Measurements from ENCODE around the gene PCP4L1. TPM values are rescaled to one million over a fixed set of nuclear protein-coding genes. Genes with fewer than 3 reads are reported as not detected.

Gene PCP4L1
- total RNA-seq, 4 donors from 2014 or later, result 6.9 to 52.7 (median 9.6) TPM

GRCh38 chr1:161266836-161267235 is 8.3 kb downstream of the PCP4L1 start:
- Histone ChIP-seq H3K36me3 (no peaks in the 10 kb centered on the region), H3K9me3 (no peaks in the 10 kb centered on the region), H3K4me3 (no peak overlapping the region), H3K27ac (no peak overlapping the region), H3K27me3 (no peaks in the 10 kb centered on the region), H3K4me1 (peaks cover 0 to 13% (median 0%) of the 10 kb centered on the region in 3 donors)
- TF ChIP-seq CTCF (IDR thresholded peaks at IDR 0.05), result no peak
- TF ChIP-seq POLR2A (IDR thresholded peaks at IDR 0.05), result no peak
- DNase-seq, result no peak
- intact Hi-C loops (cut with DNase I), result no loop called here
- 76 to 82% methylated on average over 2 of the region's 2 CpGs for WGBS, 2 donors

GRCh38 chr1:161267321-161267720 is 8.8 kb downstream of the PCP4L1 start:
- TF ChIP-seq POLR2A (IDR thresholded peaks at IDR 0.05), result no peak
- no peak for TF ChIP-seq CTCF (IDR thresholded peaks at IDR 0.05)
- no peak overlapping the region for H3K27ac ChIP-seq
- DNase-seq, result no peak
- WGBS, 2 donors, result 55 to 72% methylated on average over 3 of the region's 3 CpGs
- peaks cover 0 to 10% (median 0%) of the 10 kb centered on the region in 3 donors for H3K4me1 ChIP-seq
- intact Hi-C loops (cut with DNase I), result no loop called here
- H3K36me3 ChIP-seq, result no peaks in the 10 kb centered on the region
- H3K27me3 ChIP-seq, result no peaks in the 10 kb centered on the region
- no peaks in the 10 kb centered on the region for H3K9me3 ChIP-seq
- H3K4me3 ChIP-seq, result no peak overlapping the region

- TF ChIP-seq CTCF (IDR thresholded peaks at IDR 0.05) (no peak), POLR2A (IDR thresholded peaks at IDR 0.05) (no peak)
- Histone ChIP-seq H3K4me3 (no peak overlapping the region), H3K9me3 (no peaks in the 10 kb centered on the region), H3K27ac (no peak overlapping the region), H3K36me3 (no peaks in the 10 kb centered on the region), H3K4me1 (no peaks in the 10 kb centered on the region), H3K27me3 (no peaks in the 10 kb centered on the region)
- intact Hi-C loops (cut with DNase I), result no loop called here
- 50 to 61% methylated on average over 2 to 3 of the region's 3 CpGs for WGBS, 2 donors
- DNase-seq, result no peak
Measured at GRCh38 chr1:161273402-161273801, 14.9 kb downstream of the PCP4L1 start.

GRCh38 chr1:161274874-161275273 is 16.3 kb downstream of the PCP4L1 start:
- intact Hi-C loops (cut with DNase I), result no loop called here
- H3K4me1 ChIP-seq, result no peaks in the 10 kb centered on the region
- no peaks in the 10 kb centered on the region for H3K9me3 ChIP-seq
- WGBS, 2 donors, result 72 to 95% methylated on average over 2 to 3 of the region's 3 CpGs
- no peak for TF ChIP-seq POLR2A (IDR thresholded peaks at IDR 0.05)
- TF ChIP-seq CTCF (IDR thresholded peaks at IDR 0.05), result no peak
- H3K27me3 ChIP-seq, result no peaks in the 10 kb centered on the region
- H3K36me3 ChIP-seq, result no peaks in the 10 kb centered on the region
- H3K4me3 ChIP-seq, result no peak overlapping the region
- H3K27ac ChIP-seq, result no peak overlapping the region
- DNase-seq, result no peak

- TF ChIP-seq POLR2A (IDR thresholded peaks at IDR 0.05) (no peak), CTCF (IDR thresholded peaks at IDR 0.05) (no peak)
- Histone ChIP-seq H3K27me3 (no peaks in the 10 kb centered on the region), H3K9me3 (no peaks in the 10 kb centered on the region), H3K4me1 (no peaks in the 10 kb centered on the region), H3K4me3 (no peak overlapping the region), H3K27ac (no peak overlapping the region), H3K36me3 (peaks cover 0 to 18% (median 5%) of the 10 kb centered on the region in 3 donors)
- WGBS, 2 donors, result 92 to 96% methylated on average over 1 of the region's 1 CpG
- DNase-seq, result no peak
- intact Hi-C loops (cut with DNase I), result no loop called here
Measured at GRCh38 chr1:161282991-161283390, 24.4 kb downstream of the PCP4L1 start.
